CD14-positive monocyte (primary cell): Measurements from ENCODE around the gene BCL2L1. TPM values are rescaled to one million over a fixed set of nuclear protein-coding genes. Genes with fewer than 3 reads are reported as not detected.

Experiments
- DNase-seq, 3 donors: peaks; one replicate each; pipeline ENCODE4 v3.0.0-alpha.2; 2011 to 2022
- H2AFZ ChIP-seq: 2 replicates; pipeline ENCODE4 v1.6.0; 2012; ENCODE audit warnings: mild to moderate bottlenecking, low read depth, low read length, inconsistent platforms; ENCODE audit not compliant: insufficient read depth, poor library complexity, severe bottlenecking
- H3K27ac ChIP-seq, 2 donors: 1 replicate in 1 of 2; 2 replicates in 1 of 2; pipeline ENCODE4 v1.5.1; 2012 to 2013; ENCODE audit warnings: low read length in 2 of 2, control low read depth in 1 of 2, inconsistent platforms in 1 of 2, low read depth in 1 of 2, mild to moderate bottlenecking in 1 of 2
- H3K27me3 ChIP-seq, 2 donors: one replicate each; pipeline versions ENCODE4 v1.6.0 to v1.6.1; 2011 to 2013; ENCODE audit warnings: low read length in 2 of 2; ENCODE audit not compliant: control insufficient read depth in 2 of 2, insufficient read depth in 2 of 2
- H3K36me3 ChIP-seq, 2 donors: replicated peaks in 1 of 2; 1 replicate in 1 of 2; 2 replicates in 1 of 2; pipeline versions ENCODE4 v1.5.1 to v1.6.1; 2012 to 2013; ENCODE audit warnings: low read length in 2 of 2, control low read depth in 1 of 2, inconsistent platforms in 1 of 2, mild to moderate bottlenecking in 1 of 2; ENCODE audit not compliant: insufficient read depth in 2 of 2, control insufficient read depth in 1 of 2
- H3K4me1 ChIP-seq, 2 donors: 1 replicate in 1 of 2; 2 replicates in 1 of 2; pipeline versions ENCODE4 v1.5.1 to v1.6.1; 2012 to 2013; ENCODE audit warnings: low read length in 2 of 2, control low read depth in 1 of 2, inconsistent platforms in 1 of 2, mild to moderate bottlenecking in 1 of 2, moderate library complexity in 1 of 2; ENCODE audit not compliant: insufficient read depth in 2 of 2, control insufficient read depth in 1 of 2
- H3K4me2 ChIP-seq: replicated peaks from 2 replicates; pipeline ENCODE3; 2012; ENCODE audit warnings: low read length, moderate library complexity, mild to moderate bottlenecking; ENCODE audit not compliant: poor library complexity, severe bottlenecking; ENCODE audit errors: extremely low read depth
- H3K4me3 ChIP-seq, 3 experiments: fragments of 200-600 bp in 1 of 3; sonication (generic) in 1 of 3; replicated peaks in 1 of 3; 1 replicate in 2 of 3; 2 replicates in 1 of 3; pipeline ENCODE4 v1.5.1; 2011 to 2013; ENCODE audit warnings: low read length in 3 of 3, mild to moderate bottlenecking in 3 of 3, control low read depth in 2 of 3, low read depth in 2 of 3, inconsistent platforms in 1 of 3, moderate library complexity in 1 of 3
- H3K79me2 ChIP-seq: 2 replicates; pipeline ENCODE4 v1.6.0; 2012; ENCODE audit warnings: mild to moderate bottlenecking, control low read depth, inconsistent platforms, low read length, moderate library complexity; ENCODE audit not compliant: insufficient read depth
- H3K9ac ChIP-seq: 2 replicates; pipeline ENCODE4 v1.6.0; 2017; ENCODE audit warnings: low read length, mild to moderate bottlenecking; ENCODE audit not compliant: insufficient read depth, poor library complexity, severe bottlenecking
- H3K9me3 ChIP-seq, 2 donors: replicated peaks in 1 of 2; 1 replicate in 1 of 2; 2 replicates in 1 of 2; pipeline versions ENCODE4 v1.5.1 to v1.6.1; 2012 to 2013; ENCODE audit warnings: low read length in 2 of 2, control low read depth in 1 of 2; ENCODE audit not compliant: control insufficient read depth in 1 of 2, insufficient read depth in 1 of 2
- H4K20me1 ChIP-seq: 2 replicates; pipeline ENCODE4 v1.6.0; 2012; ENCODE audit warnings: mild to moderate bottlenecking, low read length, control low read depth, moderate library complexity; ENCODE audit not compliant: insufficient read depth
- H3K27ac Mint-ChIP-seq, 7 donors: one replicate each; pipeline ENCODE4 v1.8.0; 2020; ENCODE audit warnings: mild to moderate bottlenecking in 7 of 7, mixed read lengths in 7 of 7, moderate library complexity in 6 of 7, inconsistent platforms in 2 of 7
- H3K27me3 Mint-ChIP-seq, 3 donors: one replicate each; pipeline ENCODE4 v1.8.0; 2021 to 2022; ENCODE audit warnings: low read depth in 3 of 3, mild to moderate bottlenecking in 3 of 3, mixed read lengths in 3 of 3, moderate library complexity in 3 of 3, inconsistent platforms in 1 of 3
- H3K36me3 Mint-ChIP-seq, 2 donors: one replicate each; pipeline ENCODE4 v1.8.0; 2020; ENCODE audit warnings: mixed read lengths in 2 of 2, inconsistent platforms in 1 of 2, mild to moderate bottlenecking in 1 of 2
- H3K4me1 Mint-ChIP-seq: one replicate; pipeline ENCODE4 v1.8.0; 2020; ENCODE audit warnings: mild to moderate bottlenecking, mixed read lengths
- H3K4me3 Mint-ChIP-seq, 2 donors: one replicate each; pipeline ENCODE4 v1.8.0; 2020; ENCODE audit warnings: mild to moderate bottlenecking in 2 of 2, mixed read lengths in 2 of 2, moderate library complexity in 1 of 2
- H3K9me3 Mint-ChIP-seq, 7 donors: one replicate each; pipeline ENCODE4 v1.8.0; 2020 to 2022; ENCODE audit warnings: mixed read lengths in 7 of 7, mild to moderate bottlenecking in 6 of 7, moderate library complexity in 6 of 7, inconsistent platforms in 2 of 7
- CTCF ChIP-seq: fragments of 200-600 bp; IDR thresholded peaks from one replicate; pipeline ENCODE4 v1.8.0; 2022; ENCODE audit warnings: antibody characterized with exemption, mild to moderate bottlenecking
- WGBS: methylation state at CpG from one replicate; pipeline ENCODE4 v1.1.5; 2013; ENCODE audit warnings: missing lambda C conversion rate; ENCODE audit not compliant: insufficient coverage; 5-methylcytosine and 5-hydroxymethylcytosine counted together
- intact Hi-C, 2 donors: fragments of 100-400 bp; cut with micrococcal nuclease; formaldehyde crosslinking; loops; one replicate each; pipeline versions ENCODE4 v1.15.0 to v1.15.1; 2023
- polyA plus RNA-seq, 3 donors: library from polyadenylated mRNA; depleted of rRNA in 1 of 3; unstranded in 2 of 3; stranded (reverse) in 1 of 3; fragments of 300-500 nt in 2 of 3; fragments of >200 nt in 1 of 3; fragmentation: Illumina TruSeq in 2 of 3; gene quantifications; 1 replicate in 2 of 3; 2 replicates in 1 of 3; pipeline ENCODE4 v1.2.3, GENCODE V29; 2012 to 2021

The BCL2L1 gene
- polyA plus RNA-seq, 3 donors, result 12.4 to 16.8 (median 14.3) TPM

- no peak for DNase-seq
- Histone ChIP-seq H3K9ac (no peak overlapping the region), H4K20me1 (no peaks in the 10 kb centered on the region), H3K4me2 (no peak overlapping the region), H3K27me3 (no peaks in the 10 kb centered on the region), H3K9me3 (no peaks in the 10 kb centered on the region), H2AFZ (no peak overlapping the region), H3K36me3 (no peaks in the 10 kb centered on the region), H3K27ac (no peak overlapping the region), H3K4me1 (peaks cover 40 to 46% of the 10 kb centered on the region in 2 donors), H3K79me2 (no peaks in the 10 kb centered on the region), H3K4me3 (no peak overlapping the region)
- Mint-ChIP-seq H3K4me3 (no peak overlapping the region), H3K4me1 (peaks cover 38% of the 10 kb centered on the region), H3K27me3 (peaks cover 0 to 6% (median 0%) of the 10 kb centered on the region in 3 donors), H3K36me3 (peaks cover 0 to 3% of the 10 kb centered on the region in 2 donors), H3K27ac (no peak overlapping the region), H3K9me3 (peaks cover 0 to under 1% (median 0%) of the 10 kb centered on the region in 7 donors)
- intact Hi-C loops, result no loop called here
- no peak for TF ChIP-seq CTCF
- no CpG with 5 or more reads among the region's 8 CpGs for WGBS
Observed at GRCh38 chr20:31615416-31615815, 107.3 kb downstream of the BCL2L1 start.

Other genes with a start within 250 kb of the BCL2L1 start
- gene DEFB124, start 247.7 kb downstream of the BCL2L1 start, polyA plus RNA-seq, result not detected
- gene REM1, start 247.6 kb downstream of the BCL2L1 start, polyA plus RNA-seq, result not detected
- 100 to 1,000 TPM; 199 to 329 (median 320) TPM for gene HM13, start 208.4 kb downstream of the BCL2L1 start, polyA plus RNA-seq
- gene ID1, start 117.6 kb downstream of the BCL2L1 start, polyA plus RNA-seq, result 100 to 1,000 TPM in 1 of 3 donors, 10 to 100 TPM in 1, 1 to 10 TPM in 1; 3.9 to 129 (median 12.5) TPM
- gene COX4I2, start 85.0 kb downstream of the BCL2L1 start, polyA plus RNA-seq, result not detected
- gene TPX2, start 16.4 kb upstream of the BCL2L1 start, polyA plus RNA-seq, result under 1 TPM in 1 of 3 donors, not detected in 2; 0.06 TPM
- gene MYLK2, start 96.5 kb upstream of the BCL2L1 start, polyA plus RNA-seq, result not detected
- gene FOXS1, start 122.7 kb upstream of the BCL2L1 start, polyA plus RNA-seq, result not detected
- not detected for gene DUSP15, start 147.7 kb upstream of the BCL2L1 start, polyA plus RNA-seq
- gene TTLL9, start 147.8 kb upstream of the BCL2L1 start, polyA plus RNA-seq, result under 1 TPM in 1 of 3 donors, not detected in 2; 0.21 TPM
- 1 to 10 TPM; 3.5 to 4.4 (median 3.7) TPM for gene PDRG1, start 229.2 kb upstream of the BCL2L1 start, polyA plus RNA-seq
- under 1 TPM in 2 of 3 donors, not detected in 1; 0.02 to 0.43 TPM for gene XKR7, start 245.3 kb upstream of the BCL2L1 start, polyA plus RNA-seq